LNCAP (cell line): Measurements from ENCODE around the gene AAMP.

Source experiments
- TF ChIP-seq, protein P1 (sequence below): fragments of 450-650 bp; IDR thresholded peaks from 2 replicates; pipeline ENCODE4 v1.5.1; 2017; ENCODE audit warnings: mild to moderate bottlenecking

Gene AAMP

DNA sequence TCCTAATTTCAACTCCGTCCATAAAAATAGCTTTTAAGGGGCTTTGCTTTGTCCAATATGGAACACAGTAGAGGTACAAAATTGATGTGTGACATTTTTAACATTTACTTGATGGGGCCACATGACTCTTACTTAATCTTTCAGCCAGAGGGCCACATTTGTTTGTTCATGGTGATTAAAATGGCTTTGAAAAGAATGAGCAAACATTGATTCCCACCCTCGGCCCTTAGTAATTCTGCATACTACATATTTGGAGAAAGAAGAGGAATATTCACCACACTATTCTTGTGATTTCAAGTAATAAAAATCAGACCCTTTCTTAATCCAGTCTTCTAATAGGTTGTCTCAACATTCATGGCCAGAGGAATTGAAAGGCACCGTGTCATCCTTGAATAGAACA lies 35.4 kb downstream of the AAMP start:
- TF ChIP-seq, protein P1, sequence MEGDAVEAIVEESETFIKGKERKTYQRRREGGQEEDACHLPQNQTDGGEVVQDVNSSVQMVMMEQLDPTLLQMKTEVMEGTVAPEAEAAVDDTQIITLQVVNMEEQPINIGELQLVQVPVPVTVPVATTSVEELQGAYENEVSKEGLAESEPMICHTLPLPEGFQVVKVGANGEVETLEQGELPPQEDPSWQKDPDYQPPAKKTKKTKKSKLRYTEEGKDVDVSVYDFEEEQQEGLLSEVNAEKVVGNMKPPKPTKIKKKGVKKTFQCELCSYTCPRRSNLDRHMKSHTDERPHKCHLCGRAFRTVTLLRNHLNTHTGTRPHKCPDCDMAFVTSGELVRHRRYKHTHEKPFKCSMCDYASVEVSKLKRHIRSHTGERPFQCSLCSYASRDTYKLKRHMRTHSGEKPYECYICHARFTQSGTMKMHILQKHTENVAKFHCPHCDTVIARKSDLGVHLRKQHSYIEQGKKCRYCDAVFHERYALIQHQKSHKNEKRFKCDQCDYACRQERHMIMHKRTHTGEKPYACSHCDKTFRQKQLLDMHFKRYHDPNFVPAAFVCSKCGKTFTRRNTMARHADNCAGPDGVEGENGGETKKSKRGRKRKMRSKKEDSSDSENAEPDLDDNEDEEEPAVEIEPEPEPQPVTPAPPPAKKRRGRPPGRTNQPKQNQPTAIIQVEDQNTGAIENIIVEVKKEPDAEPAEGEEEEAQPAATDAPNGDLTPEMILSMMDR: no peak

DNA sequence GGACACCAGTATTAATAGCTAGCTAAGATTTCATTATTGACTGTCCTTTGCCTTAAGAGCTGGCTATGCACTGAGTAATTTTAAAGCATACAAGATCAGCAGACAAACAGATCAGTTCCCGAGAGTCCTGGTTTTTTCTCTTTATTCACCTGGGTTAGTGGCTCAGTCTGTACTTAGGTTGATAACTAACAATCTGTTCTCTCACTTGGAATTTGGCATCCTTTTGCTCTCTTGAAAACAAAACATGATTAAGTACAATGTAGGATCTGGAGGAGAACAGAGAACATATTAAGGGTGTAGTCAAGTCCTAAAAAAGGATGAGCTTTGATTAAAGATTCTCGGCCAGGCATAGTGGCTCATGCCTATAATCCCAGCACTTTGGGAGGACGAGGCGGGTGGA lies 36.4 kb downstream of the AAMP start:
- TF ChIP-seq, protein P1: no peak

DNA sequence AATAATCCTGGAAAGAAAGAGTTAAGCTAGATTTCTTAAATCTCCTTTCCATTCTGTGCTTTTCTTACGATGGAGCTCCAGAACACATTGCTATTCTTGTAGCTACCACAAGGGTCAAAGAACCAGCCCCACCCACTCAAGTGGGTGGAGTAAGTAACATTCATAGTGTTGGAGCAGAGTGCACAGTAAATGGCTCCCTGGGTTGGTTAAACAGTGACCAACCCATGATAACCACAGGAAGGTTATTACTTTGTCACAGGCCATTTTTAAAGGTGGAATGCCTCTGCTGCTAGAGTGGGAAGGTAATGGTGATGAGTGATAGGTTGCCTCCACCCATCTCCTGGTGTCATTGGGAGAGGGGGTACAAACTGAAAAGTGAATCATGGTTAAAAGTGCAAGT lies 39.1 kb downstream of the AAMP start:
- TF ChIP-seq, protein P1: no peak

DNA sequence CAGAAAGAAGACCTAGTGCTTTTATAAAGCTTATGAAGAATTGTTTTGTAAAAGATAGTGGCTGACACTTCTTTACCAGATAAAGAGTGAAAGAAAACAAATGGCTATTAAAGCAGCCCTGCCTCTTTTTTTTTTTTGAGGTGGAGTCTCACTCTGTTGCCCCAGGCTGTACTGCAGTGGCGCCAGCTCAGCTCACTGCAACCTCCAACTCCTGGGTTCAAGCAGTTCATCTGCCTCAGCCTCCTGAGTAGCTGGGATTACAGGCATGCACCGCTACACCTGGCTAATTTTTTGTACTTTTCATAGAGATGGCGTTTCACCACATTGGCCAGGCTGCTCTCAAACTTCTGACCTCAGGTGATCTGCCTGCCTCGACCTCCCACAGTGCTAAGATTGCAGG lies 40.1 kb downstream of the AAMP start:
- TF ChIP-seq, protein P1: no peak

DNA sequence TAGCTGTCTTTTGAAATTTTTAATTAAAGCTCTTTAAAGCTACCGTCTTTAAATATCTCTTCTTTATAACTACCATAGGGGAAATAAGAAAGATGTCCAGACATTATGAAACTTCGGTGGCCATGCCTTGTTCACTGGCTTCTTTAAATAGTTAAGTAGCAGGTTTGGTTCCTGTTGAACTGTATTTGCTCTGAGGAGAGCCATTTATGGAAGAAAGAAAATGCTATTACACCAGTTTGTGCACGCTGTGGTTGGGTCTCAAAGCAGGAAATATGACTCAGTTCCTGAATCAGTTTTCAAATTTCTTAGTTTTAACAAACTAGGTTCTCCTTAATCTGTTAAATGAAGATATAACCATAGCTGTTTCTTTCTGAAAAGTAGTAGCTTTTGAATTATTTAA lies 40.7 kb downstream of the AAMP start:
- TF ChIP-seq, protein P1: no peak

DNA sequence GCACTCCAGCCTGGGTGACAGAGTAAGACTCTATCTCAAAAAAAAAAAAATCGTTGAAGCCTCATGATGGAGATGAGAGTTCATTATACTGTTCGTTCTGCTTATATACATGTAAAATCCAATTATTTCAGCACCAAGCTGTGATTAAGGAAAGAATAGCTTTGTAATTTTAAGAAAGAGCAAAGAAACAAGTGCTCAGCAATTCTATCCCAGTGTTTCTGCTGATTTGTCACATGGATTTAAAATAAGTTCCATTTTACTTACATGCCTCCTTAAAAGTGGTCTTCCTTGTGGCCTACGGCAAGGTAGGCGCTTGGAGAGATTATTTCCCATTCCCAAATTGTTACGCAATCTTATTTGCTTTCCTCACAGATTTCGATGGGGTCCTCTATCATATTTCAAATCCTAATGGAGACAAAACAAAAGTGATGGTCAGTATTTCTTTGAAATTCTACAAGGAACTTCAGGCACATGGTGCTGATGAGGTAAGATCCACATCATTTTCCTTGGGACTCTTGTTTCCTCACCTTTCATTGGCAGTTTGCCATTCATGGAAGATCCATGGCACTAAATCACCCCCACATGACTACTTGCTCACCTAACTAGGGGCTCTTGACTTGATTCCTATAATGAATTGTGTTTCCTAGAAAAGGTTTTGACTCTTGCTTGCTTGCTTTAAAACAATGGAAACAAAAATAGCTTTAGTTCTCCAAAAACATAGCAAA lies 41.4 kb downstream of the AAMP start:
- TF ChIP-seq, protein P1: no peak

DNA sequence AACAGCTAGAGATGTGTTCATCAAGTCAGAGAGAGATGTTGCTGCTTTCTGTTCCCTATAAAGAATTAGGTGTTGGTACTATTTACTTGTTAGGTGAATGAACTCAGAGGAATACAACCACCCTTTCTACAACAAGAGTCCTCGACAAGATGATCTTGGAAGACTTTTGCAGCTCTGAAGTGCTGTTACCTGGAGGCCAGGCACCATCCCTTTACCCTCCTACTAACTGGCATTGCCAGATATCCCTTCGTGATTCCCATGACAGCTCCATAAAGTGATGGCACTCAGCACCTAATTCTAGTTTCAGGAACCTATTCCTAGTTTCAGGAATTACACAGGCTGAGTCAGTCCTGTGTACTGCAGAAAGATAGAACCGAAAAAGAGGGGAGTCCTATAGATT lies 43.0 kb downstream of the AAMP start:
- TF ChIP-seq, protein P1: no peak

DNA sequence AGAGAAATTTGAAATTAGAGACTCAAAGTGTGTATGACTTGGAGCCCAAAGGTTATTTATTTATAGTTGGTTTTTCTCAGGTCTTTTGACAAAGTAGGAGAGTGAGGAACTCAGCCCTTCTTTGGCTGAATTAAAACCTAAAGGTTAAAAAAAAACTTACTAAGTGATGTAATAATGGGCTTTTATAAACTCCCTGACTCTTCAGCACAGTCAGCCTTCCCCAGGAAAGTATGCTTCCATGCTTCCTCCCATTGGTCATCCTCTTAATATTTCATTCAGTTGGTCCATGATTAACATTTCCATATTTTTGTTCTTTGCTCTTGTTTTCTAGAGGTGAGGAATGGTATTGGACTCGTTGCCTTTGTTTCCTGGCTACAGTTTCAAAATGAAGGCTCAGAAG lies 45.8 kb downstream of the AAMP start:
- TF ChIP-seq, protein P1: no peak
